DND-41 (cell line): ENCODE results near the gene CITED2.

Source experiments
- EZH2 ChIP-seq: IDR thresholded peaks from 3 replicates; pipeline ENCODE4 v1.6.1; 2012; ENCODE audit warnings: borderline replicate concordance, low read depth, mild to moderate bottlenecking, moderate library complexity, low read length, inconsistent platforms; ENCODE audit not compliant: severe bottlenecking
- TF ChIP-seq, protein P1 (sequence below): IDR thresholded peaks from 2 replicates; pipeline ENCODE4 v1.5.1; 2012; ENCODE audit warnings: borderline replicate concordance, low read length, moderate library complexity, mild to moderate bottlenecking; ENCODE audit not compliant: poor library complexity, severe bottlenecking; ENCODE audit errors: extremely low read depth

DNA sequence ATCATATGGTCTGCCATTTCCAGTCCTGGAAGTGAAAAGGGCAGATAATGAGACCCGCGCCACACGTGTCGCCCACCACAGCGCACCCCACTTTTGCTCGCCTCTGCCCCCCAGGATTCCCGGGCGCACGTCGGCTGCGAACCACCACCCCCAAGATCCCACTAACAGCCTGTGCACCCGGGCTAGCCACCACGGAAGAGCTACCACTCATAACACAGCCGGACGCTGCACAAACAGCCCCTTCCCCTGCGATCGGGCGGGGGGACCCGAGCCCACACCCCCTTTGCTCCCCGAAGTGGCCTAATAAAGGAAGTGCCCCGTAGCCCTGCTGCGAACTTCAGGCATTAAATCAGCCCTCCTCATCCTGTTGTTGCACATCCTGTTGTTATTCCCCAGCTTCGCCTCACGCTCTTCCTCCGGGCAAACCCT lies 506 bp downstream of the CITED2 start:
- TF ChIP-seq, protein P1, sequence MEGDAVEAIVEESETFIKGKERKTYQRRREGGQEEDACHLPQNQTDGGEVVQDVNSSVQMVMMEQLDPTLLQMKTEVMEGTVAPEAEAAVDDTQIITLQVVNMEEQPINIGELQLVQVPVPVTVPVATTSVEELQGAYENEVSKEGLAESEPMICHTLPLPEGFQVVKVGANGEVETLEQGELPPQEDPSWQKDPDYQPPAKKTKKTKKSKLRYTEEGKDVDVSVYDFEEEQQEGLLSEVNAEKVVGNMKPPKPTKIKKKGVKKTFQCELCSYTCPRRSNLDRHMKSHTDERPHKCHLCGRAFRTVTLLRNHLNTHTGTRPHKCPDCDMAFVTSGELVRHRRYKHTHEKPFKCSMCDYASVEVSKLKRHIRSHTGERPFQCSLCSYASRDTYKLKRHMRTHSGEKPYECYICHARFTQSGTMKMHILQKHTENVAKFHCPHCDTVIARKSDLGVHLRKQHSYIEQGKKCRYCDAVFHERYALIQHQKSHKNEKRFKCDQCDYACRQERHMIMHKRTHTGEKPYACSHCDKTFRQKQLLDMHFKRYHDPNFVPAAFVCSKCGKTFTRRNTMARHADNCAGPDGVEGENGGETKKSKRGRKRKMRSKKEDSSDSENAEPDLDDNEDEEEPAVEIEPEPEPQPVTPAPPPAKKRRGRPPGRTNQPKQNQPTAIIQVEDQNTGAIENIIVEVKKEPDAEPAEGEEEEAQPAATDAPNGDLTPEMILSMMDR: no peak
- TF ChIP-seq EZH2: no peak
